GM19025 (cell line): ENCODE results near the gene OR1A1.
"Not testable (repeated sequence)": the region's sequence is repeated elsewhere in the genome, so short reads cannot be mapped to it uniquely, and the experiment has no call there.

ENCODE experiments used
- ATAC-seq: cut with Tn5 transposase; IDR thresholded peaks from one replicate; pipeline ENCODE4 v1.9.1; 2021; ENCODE audit warnings: mild to moderate bottlenecking, low read depth, moderate library complexity; ENCODE audit not compliant: unreplicated experiment

The OR1A1 gene, protein sequence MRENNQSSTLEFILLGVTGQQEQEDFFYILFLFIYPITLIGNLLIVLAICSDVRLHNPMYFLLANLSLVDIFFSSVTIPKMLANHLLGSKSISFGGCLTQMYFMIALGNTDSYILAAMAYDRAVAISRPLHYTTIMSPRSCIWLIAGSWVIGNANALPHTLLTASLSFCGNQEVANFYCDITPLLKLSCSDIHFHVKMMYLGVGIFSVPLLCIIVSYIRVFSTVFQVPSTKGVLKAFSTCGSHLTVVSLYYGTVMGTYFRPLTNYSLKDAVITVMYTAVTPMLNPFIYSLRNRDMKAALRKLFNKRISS

DNA sequence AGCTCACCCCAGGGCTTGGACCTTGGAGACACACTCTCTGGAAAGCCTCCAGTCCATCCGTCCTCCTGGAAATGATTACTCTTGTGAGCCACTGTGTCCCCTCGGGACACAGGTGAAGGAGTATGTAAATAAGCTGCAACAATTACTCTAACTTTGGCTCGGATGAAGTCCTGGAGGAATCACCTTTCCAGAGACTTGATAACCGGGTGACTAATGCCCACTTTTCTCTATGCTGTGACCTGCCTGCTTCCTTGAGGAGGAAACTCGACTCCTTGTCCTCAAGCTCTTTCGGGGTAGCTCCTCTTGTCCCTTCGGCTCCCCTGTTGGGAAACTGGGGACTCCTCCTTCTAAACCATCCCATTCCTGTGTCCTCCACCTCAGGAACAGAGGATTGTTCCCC lies at the start of gene OR1A1:
TSS of gene OR1A1 (plus strand) at position 301 of the 400 bp plus-strand sequence. CDS start 7,954 bp downstream, outside the sequence.
- no peak for ATAC-seq

DNA sequence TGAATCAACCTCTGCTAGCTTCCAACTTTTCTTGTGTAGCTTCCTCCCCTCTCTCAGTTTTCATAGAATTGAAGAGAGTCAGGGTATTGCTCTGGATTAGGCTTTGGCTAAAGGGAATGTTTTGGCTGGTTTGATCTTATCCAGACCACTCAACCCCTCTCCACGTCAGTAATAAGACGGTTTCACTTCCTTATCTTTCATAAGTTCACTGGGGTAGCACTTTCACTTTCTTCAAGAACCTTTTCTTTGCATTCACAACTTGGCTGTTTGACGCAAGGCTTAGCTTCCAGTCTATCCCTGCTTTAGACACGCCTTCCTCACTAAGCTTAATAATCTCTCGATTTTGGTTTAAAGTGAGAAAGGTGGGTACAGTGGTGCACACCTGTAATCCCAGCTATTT lies 39.9 kb upstream of the OR1A1 start:
- ATAC-seq: no peak

DNA sequence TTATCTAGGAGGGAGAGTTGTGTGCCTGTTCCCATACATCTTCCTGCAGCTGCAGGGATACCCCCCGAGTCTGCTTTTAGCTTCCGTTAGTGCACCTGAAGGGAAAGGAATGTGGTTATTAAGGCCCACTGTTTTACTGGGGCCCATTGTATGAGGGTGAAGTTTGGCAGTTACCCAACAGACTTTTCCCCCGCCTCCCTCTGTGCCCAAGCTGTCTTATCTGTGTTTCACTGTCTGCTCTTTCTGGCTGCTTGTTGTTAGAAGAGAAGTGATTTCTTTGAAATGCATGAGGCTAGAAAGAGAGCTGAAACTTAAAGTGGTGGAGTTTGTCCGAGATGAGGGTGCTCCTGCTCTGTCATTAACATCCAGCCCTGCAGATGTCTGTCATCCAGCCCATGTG lies 17.5 kb upstream of the OR1A1 start:
- no peak for ATAC-seq

DNA sequence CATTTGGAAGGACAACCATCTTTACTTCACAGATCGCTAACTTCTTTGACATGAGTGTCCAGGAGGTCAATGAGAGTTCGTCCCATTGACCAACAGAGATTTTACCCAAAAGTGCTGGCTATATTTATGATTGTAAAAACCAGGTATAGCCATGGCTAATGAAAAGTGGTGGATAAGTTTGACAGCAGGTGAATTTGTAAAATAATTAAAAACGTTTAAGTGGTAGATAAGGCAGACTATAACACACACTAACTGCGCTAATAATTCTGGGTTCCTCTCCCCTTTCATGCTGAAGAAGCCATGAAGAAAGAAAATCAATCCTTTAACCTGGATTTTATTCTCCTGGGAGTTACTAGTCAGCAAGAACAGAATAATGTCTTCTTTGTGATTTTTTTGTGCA lies 10.2 kb upstream of the OR1A1 start, which contains the start of gene OR1A2:
TSS of gene OR1A2 (plus strand) at position 301 of the 400 bp plus-strand sequence. CDS start at position 301, 0 bp downstream.
- ATAC-seq: no peak

DNA sequence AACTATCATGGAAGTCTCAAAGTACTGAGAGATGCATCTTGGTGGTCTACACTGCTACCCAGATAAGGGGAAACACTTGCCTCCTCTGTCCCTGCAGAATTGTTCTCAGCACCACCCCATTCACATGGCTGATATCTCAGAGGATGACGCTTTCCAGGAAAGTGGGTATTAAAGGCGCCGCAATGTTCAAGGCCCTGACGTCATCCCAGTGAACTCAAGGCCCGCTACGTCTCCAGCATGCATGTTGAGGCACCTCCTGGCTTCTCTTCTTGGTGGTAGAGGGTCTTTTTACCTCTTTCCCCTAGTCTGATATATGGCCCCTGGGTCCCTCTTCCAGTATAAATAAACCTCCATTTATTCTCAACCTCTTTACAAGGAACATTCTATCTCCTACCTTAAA lies 1.0 kb downstream of the OR1A1 start:
- no peak for ATAC-seq

DNA sequence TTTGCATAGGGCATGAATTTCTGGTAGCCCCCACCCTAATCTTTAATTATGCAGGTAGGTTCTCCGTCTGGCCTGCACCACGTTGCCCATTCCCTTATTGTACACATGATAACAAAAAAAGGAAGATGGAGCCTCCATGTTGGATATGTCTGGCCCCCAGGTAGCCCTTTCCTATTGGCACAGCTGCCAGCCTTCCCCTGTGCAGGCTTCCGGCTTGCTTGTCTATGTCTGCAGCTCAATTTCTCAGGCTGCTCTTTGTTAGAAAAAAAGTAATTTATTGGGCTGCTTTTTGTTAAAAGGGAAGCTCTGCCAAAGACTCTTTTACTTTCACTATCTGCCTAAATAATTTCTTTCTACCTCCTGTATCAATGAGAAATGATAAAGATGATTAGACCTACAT lies 5.5 kb downstream of the OR1A1 start:
- no peak for ATAC-seq

DNA sequence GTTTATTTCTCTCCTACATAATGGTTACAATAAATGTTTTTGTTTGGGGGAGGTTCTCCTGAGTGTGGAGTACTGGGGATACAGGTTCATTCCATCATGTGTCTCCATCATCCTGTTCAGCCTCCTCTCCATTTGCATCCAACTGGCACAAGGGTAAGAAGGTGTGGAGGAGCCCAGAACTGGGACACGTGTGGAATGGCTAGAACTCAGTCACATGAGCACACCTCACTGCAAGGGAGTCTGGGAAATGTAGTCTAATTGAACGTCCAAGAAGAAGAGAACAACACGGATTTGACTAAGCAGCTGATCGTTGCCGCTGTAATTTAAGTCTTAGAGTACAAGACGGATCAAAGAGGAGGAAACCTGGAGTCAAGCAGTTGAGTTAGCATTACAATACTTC lies 6.1 kb downstream of the OR1A1 start:
- no peak for ATAC-seq

DNA sequence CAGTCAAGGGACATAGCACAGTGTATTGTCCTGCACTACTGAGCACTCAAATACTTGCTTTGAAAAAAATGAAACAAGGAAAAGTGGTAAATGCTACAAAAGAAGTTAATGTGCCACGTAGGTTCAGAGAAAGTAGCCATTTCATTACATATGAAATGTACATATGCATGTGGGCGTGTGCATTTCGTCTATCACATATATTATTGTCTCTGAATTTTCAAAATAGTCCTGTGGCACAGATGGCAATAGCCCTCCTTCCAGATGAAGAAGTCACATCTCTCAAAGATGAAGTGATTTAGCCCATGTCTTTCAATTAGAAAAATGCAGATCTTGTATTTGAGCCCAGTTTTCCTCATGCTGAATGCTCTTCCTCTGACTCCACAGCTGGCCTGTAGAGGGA lies 12.5 kb downstream of the OR1A1 start:
- not testable (repeated sequence) for ATAC-seq

DNA sequence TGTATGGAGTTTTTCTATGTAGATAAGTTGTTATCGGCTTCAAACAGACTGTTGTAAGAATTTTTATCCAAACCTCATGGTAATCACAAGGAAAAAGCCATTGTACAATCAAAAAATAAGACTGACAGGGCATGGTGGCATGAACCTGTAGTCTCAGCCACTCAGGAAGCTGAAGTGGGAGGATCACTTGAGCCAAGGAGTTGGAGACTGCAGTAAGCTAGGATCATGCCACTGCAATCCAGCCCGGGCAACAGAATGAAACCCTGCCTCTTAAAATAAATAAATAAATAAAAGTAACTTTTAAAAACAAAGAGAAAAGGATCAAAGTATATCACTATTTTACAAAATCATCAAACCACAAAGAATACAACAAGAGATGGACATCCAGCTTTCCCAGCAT lies 14.4 kb downstream of the OR1A1 start:
- ATAC-seq: no peak

DNA sequence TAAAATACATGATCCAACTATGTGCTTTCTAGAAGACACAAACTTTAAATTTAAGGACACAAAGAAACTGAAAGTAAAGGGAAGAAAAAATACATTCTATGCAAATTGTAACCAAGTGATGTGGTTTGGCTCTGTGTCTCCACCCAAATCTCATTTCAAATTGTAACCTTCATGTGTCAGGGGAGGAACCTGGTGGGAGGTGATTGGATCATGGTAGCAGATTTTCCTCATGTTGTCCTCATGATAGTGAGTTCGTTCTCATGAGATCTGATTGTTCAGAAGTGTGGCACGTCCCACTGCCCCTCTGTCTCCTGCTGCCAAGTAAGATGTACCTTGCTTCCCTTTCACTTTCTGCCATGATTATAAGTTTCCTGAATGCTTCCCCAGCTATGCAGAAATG lies 15.0 kb downstream of the OR1A1 start:
- no peak for ATAC-seq

DNA sequence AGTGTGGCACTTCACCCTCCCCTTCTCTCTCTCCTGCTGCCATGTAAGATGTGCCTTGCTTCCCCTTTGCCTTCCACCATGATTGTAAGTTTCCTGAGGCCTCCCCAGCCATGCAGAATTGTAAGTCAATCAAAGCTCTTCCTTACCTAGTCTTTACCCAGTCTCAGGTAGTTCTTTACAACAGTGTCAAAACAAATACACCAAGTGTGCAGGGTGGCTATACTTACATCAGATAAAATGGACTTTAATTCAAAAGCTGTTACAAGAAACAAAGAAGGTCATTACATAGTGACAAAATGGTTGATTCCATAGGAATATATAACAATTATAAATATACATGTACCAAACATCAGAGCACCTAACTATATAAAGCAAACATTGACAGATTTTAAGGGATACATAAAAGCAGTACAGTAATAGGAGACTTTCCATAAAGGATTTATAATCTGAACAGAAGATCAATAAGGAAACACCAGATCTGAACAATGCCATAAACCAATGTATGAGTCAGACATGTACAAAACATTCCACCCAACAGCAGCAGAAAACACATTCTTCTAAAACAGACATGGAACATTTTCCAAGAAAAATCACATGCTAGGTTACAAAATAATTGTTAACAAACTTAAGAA lies 17.4 kb downstream of the OR1A1 start:
- not testable (repeated sequence) for ATAC-seq

DNA sequence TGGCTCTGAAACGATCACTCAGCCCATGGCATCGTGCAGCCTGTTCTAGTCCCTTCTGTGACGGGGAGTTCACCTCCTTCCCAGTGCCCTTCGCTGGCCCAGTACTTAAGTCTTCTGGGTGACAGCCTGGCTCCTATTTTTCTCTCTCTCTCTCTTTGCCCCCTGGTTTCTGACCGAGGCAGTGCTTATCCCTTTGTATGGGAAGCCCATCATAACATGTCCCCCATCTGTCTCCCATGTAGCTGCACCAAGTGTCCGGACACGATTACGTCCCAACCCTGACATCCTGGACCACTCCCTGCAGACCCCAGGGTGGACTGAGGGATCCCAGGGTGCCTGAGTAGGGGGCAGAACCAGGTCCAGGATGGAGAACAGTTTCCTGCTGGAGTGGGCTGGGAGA lies 24.8 kb downstream of the OR1A1 start:
- ATAC-seq: not testable (repeated sequence)

DNA sequence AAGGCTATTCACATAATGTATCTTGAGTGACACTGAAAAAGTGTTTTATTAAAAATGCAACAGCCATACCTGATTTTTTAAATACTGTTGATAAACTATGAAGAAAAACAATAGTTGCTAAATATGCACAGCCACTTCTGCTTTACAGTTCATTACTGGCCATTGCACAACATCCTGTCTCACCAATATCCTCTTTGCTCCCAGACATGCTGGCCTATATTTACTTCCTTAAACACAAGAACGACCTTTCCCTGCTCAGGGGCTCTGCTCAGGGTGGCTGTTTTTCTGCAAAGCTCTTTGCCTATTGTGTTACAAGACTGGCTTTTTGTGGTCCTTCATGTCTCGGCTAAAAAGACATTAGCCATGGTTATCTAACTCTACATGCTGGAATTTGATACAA lies 31.2 kb downstream of the OR1A1 start:
- ATAC-seq: not testable (repeated sequence)

DNA sequence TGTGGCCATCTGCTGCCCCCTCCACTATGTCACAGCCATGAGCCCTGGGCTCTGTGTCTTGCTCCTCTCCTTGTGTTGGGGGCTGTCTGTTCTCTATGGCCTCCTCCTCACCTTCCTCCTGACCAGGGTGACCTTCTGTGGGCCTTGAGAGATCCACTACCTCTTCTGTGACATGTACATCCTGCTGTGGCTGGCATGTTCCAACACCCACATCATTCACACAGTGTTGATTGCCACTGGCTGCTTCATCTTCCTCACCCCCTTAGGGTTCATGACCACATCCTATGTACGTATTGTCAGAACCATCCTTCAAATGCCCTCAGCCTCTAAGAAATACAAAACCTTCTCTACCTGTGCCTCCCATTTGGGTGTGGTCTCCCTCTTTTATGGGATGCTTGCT lies 33.6 kb downstream of the OR1A1 start:
- ATAC-seq: not testable (repeated sequence)

DNA sequence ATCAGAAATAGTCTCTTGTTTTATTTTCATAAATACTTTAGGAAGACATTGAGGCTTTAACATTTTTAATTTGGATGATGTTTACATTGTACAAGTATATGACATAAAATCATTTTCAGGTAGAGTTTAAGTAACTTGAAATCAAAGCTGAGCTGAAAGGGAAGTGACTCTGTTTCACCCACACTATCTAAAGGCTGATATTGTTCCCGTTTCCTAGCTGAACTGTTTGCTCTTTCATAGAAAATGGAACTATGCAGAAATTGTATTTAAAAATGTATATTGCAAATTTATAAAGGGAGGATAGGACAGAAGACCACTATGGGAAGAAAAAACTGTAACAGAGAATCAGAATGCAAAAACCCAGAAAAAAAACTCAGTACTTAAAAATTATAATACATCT lies 37.4 kb downstream of the OR1A1 start:
- not testable (repeated sequence) for ATAC-seq

DNA sequence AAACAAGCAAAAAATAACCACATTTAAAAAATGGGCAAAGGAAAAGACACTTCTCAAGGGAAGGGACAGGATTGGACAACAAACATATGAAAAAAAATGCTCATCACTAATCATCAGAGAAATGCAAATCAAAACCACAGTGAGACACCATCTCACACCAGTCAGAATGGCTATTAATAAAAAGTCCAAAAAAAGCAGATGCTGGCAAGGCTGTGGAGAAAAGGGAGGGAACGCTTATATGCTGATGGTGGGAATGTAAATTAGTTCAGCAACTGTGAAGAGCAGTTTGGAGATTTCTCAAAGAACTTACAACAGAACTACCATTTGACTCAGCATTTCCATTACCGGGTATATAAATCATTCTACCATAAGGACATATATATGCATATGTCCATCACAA lies 41.5 kb downstream of the OR1A1 start:
- ATAC-seq: not testable (repeated sequence)

DNA sequence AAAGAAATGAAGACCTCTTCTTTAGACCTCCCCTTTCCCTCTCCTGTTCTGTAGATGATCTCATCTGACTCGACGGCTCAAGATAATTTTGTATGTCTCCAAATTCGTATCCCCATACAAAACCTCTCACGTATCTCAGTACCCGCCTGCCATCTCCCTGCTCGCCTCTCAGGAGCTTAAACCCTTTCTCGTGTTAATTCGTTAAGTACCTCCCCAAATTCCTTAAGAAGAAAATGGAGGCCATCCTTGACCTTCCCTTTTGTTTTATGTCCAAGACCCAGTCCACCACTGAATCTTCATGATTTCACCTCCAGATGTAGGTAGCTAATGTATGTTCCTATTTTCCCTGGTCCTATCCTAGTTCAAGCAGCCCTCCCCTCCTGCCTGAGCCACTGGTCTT lies 49.1 kb downstream of the OR1A1 start:
- ATAC-seq: no peak

DNA sequence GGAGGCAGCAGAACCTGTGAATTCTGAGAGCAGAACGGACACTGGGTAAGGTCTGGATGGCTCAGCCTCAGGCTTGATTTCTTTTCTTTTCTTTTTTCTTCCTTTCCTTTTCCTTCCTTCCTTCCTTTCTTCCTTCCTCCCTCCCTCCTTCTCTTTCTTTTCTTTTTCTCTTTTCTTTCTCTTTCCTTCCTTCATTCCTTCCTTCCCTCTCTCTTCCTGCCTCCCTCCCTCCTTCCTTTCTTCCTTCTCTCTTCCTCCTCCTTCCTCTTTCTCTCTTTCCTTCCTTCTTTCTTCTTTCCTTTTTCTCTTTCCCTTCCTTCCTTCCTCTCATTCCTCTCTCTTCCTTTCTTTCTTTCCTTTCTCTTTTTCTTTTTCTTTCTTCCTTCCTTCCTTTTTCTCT lies 52.7 kb downstream of the OR1A1 start:
- no peak for ATAC-seq

DNA sequence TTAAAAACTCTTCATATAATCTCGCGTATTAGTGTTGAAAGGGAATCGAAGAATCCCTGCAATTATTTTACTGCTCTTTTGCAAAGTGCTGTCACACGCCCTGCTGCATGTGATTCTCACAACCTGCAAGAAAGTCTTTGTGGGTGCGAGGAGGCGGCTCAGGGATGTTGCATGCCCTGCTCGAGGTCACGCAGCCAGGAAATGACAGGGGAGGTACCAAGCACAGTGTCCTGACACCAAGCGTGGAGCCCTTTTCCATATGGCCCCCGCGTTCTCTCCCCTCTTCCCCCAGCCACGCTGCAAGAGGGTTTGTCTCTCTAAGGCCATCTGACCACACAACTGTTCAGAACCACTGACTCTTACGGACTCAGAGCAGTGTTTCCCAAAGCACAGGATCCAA lies 53.1 kb downstream of the OR1A1 start:
- ATAC-seq: no peak
